NCI-H748 (cell line): ENCODE measurements around the gene IL17RC.
"Not testable (repeated sequence)": the region's sequence is repeated elsewhere in the genome, so short reads cannot be mapped to it uniquely, and the experiment has no call there.

Source experiments
- DNase-seq: peaks from one replicate; lab custom pipeline; 2025; ENCODE audit not compliant: unreplicated experiment; lab: John Stamatoyannopoulos, UW

The IL17RC gene

DNA sequence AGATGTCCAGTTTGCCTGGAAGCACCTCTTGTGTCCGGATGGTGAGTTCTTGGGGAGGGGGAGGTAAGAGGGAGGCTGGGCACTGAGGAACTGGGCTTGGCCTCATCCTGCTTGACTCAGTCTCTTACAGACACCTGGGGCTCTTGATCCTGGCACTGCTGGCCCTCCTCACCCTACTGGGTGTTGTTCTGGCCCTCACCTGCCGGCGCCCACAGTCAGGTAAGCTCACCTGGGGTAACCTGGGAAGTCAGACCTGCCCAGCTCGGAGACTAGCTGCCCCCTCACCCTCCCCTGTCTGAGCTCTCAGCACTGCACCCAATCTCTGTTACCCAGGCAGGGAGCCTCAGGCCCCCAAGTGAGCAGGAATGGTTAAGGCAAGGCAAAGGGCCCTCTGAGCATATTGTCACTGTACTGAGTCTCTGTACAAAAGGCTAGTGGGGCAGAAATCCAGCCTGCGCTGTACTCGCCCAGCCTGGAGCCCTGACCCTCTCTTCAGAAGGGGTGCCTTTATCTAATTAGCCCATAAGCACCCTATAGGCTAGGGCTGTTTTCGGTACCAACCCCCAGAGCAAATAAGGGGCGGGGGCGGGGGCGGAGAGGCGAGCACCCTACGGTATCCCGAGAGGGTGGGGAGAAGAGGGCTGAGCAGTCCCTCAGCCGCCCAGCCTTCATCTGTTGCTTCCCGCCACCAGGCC, 2.2 kb upstream of the IL17RC start:
- DNase-seq: no peak

DNA sequence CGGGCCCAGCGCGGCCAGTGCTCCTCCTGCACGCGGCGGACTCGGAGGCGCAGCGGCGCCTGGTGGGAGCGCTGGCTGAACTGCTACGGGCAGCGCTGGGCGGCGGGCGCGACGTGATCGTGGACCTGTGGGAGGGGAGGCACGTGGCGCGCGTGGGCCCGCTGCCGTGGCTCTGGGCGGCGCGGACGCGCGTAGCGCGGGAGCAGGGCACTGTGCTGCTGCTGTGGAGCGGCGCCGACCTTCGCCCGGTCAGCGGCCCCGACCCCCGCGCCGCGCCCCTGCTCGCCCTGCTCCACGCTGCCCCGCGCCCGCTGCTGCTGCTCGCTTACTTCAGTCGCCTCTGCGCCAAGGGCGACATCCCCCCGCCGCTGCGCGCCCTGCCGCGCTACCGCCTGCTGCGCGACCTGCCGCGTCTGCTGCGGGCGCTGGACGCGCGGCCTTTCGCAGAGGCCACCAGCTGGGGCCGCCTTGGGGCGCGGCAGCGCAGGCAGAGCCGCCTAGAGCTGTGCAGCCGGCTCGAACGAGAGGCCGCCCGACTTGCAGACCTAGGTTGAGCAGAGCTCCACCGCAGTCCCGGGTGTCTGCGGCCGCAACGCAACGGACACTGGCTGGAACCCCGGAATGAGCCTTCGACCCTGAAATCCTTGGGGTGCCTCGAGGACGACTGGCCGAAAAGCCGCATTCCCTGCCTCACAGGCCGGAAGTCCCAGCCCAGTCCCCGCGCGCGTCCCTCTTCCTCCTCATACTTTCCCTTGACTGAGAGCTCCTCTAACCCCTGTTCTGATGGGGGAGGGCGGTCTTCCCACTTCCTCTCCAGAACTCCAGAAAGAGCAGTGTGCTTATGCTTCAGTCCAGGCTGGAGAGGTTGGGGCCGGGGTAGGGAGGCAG, 1.4 kb upstream of the IL17RC start:
- peak; percentile 62 for DNase-seq

DNA sequence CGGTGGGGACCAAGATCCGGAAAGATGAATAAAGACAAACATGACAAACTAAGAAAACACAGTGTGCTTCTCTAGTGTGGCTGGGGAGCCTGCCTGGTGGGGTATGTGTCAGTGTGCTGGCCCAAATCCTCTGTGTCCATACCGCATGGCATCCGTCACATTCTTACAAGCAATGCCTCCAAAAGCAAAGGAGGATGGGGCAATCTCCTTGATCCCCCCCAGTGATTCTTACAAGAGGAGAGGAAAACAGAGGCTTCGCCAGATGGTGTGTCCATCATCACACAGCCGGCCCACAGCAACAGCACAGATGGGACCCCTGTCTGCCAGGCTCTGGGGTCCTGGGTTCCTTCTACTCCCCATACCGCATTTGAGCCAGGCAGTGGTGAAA, 558 bp upstream of the IL17RC start:
- DNase-seq: no peak

DNA sequence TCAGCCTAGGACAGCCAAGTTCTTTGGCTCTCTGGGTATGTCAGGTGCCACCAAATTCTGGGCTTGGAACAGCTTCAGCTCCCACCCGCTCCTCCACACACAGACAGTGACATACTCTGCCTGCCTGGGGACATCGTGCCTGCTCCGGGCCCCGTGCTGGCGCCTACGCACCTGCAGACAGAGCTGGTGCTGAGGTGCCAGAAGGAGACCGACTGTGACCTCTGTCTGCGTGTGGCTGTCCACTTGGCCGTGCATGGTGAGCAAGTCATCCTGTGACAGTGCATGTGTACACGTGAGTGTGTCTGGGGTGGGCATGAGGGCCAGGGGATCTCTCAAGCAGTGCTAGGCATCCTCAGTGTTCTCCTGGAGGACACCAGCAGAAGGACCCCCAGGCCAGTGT, 922 bp downstream of the IL17RC start:
- no peak for DNase-seq

GRCh38 chr3:9918261-9919038, 1.6 kb downstream of the IL17RC start:
- DNase-seq: no peak

- DNase-seq: no peak
Observed at GRCh38 chr3:9928158-9928557, 11.3 kb downstream of the IL17RC start.

- no peak for DNase-seq
Observed at GRCh38 chr3:9930804-9931418, 14.0 kb downstream of the IL17RC start.

DNA sequence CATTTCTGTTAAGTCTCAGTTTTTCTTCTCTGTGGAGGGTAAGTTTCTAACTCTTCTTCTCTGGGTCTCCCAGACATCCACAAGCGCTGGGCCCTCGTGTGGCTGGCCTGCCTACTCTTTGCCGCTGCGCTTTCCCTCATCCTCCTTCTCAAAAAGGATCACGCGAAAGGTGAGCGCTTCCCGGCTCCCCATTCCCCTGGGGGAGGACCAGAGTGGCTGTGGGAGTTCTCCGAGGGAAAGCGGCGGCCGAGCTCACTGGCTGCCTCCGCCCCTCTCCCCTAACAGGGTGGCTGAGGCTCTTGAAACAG, 15.6 kb downstream of the IL17RC start:
- DNase-seq: no peak

GRCh38 chr3:9932843-9933560, 16.1 kb downstream of the IL17RC start:
- DNase-seq: peak; percentile 81

- DNase-seq: peak; percentile 94
Observed at GRCh38 chr3:9933561-9934234, 16.8 kb downstream of the IL17RC start, which contains the start of gene CRELD1. Gene CRELD1 (plus strand): TSS chr3:9933834. CDS start chr3:9934439, 605 bp downstream.

GRCh38 chr3:9934235-9934621, 17.3 kb downstream of the IL17RC start:
- DNase-seq: peak; percentile 43

DNA sequence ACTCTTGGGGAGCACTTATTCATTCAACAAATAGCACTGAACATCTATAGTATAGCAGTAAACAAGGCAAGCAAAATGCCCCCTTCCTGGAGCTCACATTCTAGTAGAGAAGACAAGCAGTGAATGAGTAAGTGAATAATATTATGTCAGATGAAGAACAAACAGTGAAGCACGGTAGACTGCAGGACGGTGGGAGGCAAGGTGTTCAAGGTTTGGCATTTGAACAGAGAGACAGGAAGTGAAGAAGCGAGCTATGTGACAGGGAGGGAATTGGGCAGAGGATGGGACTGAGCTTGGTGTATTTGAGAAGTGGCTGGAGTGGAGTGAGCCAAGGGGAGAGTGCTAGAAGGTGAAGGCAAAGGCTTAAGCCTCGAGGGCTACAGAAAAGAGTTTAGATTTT, 18.1 kb downstream of the IL17RC start:
- no peak for DNase-seq

GRCh38 chr3:9935966-9936510, 19.1 kb downstream of the IL17RC start:
- DNase-seq: no peak

GRCh38 chr3:9937486-9938238, 20.8 kb downstream of the IL17RC start:
- no peak for DNase-seq

DNA sequence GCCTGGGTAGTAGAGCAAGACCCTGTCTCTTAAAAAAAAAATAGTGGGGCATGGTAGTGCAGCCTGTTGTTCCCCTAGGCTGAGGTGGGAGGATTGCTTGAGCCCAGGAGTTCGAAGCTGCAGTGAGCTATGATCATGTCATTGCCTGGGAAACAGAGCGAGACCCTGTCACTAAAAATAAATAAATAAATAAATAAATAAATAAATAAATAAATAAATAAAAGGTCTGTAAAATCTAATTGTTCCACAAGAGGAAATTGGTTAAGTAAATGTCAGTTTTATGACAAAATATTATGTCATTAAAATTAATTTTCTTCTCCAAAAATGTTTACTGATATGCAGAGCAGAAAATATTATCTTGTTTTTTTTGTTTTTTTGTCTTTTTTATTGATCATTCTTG, 22.1 kb downstream of the IL17RC start:
- no peak for DNase-seq

- not testable (repeated sequence) for DNase-seq
Observed at GRCh38 chr3:9939906-9940305, 23.0 kb downstream of the IL17RC start.

- no peak for DNase-seq
Observed at GRCh38 chr3:9940746-9941145, 23.8 kb downstream of the IL17RC start.

DNA sequence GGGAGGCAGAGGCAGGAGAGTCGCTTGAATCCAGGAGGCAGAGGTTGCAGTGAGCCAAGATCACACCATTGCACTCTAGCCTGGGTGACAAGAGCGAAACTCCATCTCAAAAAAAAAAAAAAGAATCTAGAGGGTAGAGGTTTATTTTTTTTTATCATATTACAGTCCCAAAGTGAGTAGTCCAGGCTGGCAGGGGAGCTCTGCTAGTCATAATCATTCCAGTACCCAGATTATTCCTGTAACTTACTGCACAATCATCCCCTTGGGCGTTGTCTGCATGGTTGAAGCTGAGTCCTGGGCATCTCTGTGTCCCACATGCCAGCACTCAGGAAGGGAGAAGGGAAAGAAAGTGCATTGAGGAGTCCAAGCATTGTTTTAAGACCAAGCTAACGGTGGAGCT, 25.3 kb downstream of the IL17RC start:
- DNase-seq: no peak
